Aorta (tissue), 5 donors: ENCODE data around the gene PRKCE. TPM values are rescaled to one million over a fixed set of nuclear protein-coding genes. Genes with fewer than 3 reads are reported as not detected.

Experiments
- ATAC-seq: fragments of 200-7000 bp; cut with Tn5 transposase; one replicate; pipeline ENCODE4 v1.9.1; 2022; ENCODE audit warnings: moderate library complexity; ENCODE audit not compliant: low FRiP score
- DNase-seq, 2 donors: peaks; one replicate each; pipeline ENCODE4 v3.0.0-alpha.2; 2020
- H3K27ac ChIP-seq, 2 donors: one replicate each; pipeline ENCODE4 v1.5.1; 2013; ENCODE audit warnings: low read length in 2 of 2, mild to moderate bottlenecking in 2 of 2, moderate library complexity in 2 of 2, control low read depth in 1 of 2, inconsistent platforms in 1 of 2, low read depth in 1 of 2
- H3K27me3 ChIP-seq, 2 donors: one replicate each; pipeline ENCODE4 v1.6.1; 2013; ENCODE audit warnings: control low read depth in 1 of 2, low read length in 1 of 2, mild to moderate bottlenecking in 1 of 2, moderate library complexity in 1 of 2; ENCODE audit not compliant: insufficient read depth in 2 of 2, control insufficient read depth in 1 of 2
- H3K36me3 ChIP-seq, 2 donors: one replicate each; pipeline ENCODE4 v1.6.1; 2013; ENCODE audit warnings: control low read depth in 1 of 2, low read length in 1 of 2, mild to moderate bottlenecking in 1 of 2; ENCODE audit not compliant: insufficient read depth in 2 of 2, control insufficient read depth in 1 of 2
- H3K4me1 ChIP-seq, 2 donors: one replicate each; pipeline ENCODE4 v1.6.1; 2013; ENCODE audit warnings: low read length in 2 of 2, control low read depth in 1 of 2, mild to moderate bottlenecking in 1 of 2, moderate library complexity in 1 of 2; ENCODE audit not compliant: insufficient read depth in 2 of 2, control insufficient read depth in 1 of 2
- H3K4me3 ChIP-seq, 2 donors: one replicate each; pipeline ENCODE4 v1.5.1; 2013; ENCODE audit warnings: low read length in 2 of 2, control low read depth in 1 of 2, mild to moderate bottlenecking in 1 of 2
- H3K9me3 ChIP-seq: one replicate; pipeline ENCODE4 v1.6.1; 2013; ENCODE audit warnings: mild to moderate bottlenecking, low read length; ENCODE audit not compliant: control insufficient read depth
- WGBS, 2 donors: extraction: QIAGEN DNeasy Blood & Tissue Kit; methylation state at CpG; one replicate each; pipeline ENCODE4 v1.1.7; 2013; 5-methylcytosine and 5-hydroxymethylcytosine counted together
- intact Hi-C, 2 donors: fragments of 100-400 bp; cut with DNase I; formaldehyde crosslinking; loops; one replicate each; pipeline versions ENCODE4 v1.14.2 to v1.15.0; 2022
- polyA plus RNA-seq, 2 donors: library from polyadenylated mRNA; stranded (reverse); fragments of 200-250 nt; gene quantifications; one replicate each; pipeline ENCODE4 v1.2.3, GENCODE V29; 2013
- total RNA-seq, 2 donors: library from RNA; stranded (reverse); fragmentation: NEBNext Ultra II Directional; extraction: Animal tissue kit (Norgen Biotek cat#: 25700); gene quantifications; one replicate each; pipeline ENCODE4 v1.2.1, GENCODE V29; 2021
- donor health status: healthy with polysubstance abuse.
- donor health status: Bipolar disorder and iron deficiency.
- donor health status: DM: no; HTN: no; CAD: no.
- donor health status: DM: no; HTN: no; CAD: no.
- donor health status: DM: yes; HTN: yes; CAD: no.

The PRKCE gene
- total and polyA plus RNA-seq, 4 donors = 1.5 to 23.8 (median 11.2) TPM

GRCh38 chr2:45670646-45671045 is 19.2 kb downstream of the PRKCE start:
- intact Hi-C loops = no loop called here
- Histone ChIP-seq H3K9me3 (no peaks in the 10 kb centered on the region), H3K36me3 (no peaks in the 10 kb centered on the region), H3K27ac (no peak overlapping the region), H3K4me1 (peaks cover 5 to 12% of the 10 kb centered on the region in 2 donors), H3K27me3 (no peaks in the 10 kb centered on the region), H3K4me3 (no peak overlapping the region)
- DNase-seq = no peak
- no peak for ATAC-seq
- 92 to 93% methylated on average over 4 of the region's 4 CpGs for whole genome bisulfite sequencing, 2 donors

DNA sequence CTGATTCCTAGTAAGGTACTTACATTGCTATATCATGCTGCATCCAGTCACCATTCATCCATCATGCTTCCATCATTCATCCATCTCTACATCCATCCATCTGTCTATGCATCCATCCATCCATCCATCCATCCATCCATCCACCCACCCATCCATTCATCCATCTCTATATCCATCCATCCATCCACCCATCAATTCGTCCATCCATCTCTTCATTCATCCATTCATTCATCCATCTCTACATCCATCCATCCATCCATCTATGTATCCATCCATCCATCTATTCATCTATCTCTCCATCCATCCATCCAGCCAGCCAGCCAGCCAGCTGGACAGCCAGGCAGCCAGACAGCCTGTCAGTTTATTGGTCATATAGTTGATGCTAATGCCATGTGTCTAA is 20.7 kb downstream of the PRKCE start:
- Histone ChIP-seq H3K27ac (no peak overlapping the region), H3K9me3 (no peaks in the 10 kb centered on the region), H3K4me3 (no peak overlapping the region), H3K36me3 (no peaks in the 10 kb centered on the region), H3K27me3 (no peaks in the 10 kb centered on the region), H3K4me1 (peaks cover 5 to 12% of the 10 kb centered on the region in 2 donors)
- intact Hi-C loops = no loop called here
- ATAC-seq (no peak), DNase-seq (no peak)
- WGBS, 2 donors = 99 to 100% methylated on average over 1 of the region's 1 CpG

DNA sequence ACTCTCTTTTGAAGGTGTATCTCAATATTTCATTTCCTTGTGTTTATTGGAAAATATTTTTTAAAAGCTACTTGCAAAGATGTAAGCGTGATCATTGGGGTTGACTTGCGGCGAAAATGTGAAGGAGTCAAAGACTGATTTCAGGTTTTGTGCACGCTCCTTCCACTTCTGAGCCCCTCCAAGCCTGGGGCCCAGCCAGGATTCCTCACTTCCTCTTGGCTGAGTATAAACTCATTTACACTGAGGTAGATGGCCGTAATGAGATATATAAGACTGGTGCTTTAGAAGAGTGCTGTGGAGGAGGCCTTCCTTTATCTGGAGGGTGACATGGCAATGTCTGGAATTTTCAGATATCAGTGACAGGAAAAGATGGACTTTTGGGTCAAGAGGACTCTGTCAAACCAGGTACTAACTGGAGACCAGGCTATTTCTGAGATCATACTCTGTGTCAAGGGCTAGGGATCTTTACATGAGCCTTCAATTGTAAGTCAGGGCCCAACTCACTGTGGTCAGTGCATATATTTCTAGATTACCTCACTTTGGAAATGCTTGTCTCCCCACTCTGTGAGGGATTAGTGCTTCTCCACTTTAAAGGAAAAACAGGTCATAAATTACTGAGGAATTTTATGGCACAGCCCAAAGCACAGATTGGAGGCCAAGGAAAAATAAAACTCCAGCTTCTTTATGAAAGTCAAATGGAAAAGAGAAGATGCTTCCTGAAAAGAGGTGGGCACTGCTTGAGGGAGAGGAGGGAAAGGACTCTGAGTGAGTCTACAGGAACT is 22.8 kb downstream of the PRKCE start:
- H3K4me1 ChIP-seq = peaks cover 5 to 12% of the 10 kb centered on the region in 2 donors
- no peaks in the 10 kb centered on the region for H3K36me3 ChIP-seq
- no peak overlapping the region for H3K27ac ChIP-seq
- ATAC-seq (no peak), DNase-seq (no peak)
- H3K9me3 ChIP-seq = no peaks in the 10 kb centered on the region
- intact Hi-C loops = no loop called here
- WGBS, 2 donors = 98% methylated on average over 5 of the region's 5 CpGs
- no peaks in the 10 kb centered on the region for H3K27me3 ChIP-seq
- no peak overlapping the region for H3K4me3 ChIP-seq

GRCh38 chr2:45675263-45675812 is 23.9 kb downstream of the PRKCE start:
- ATAC-seq = peak; percentile 22
- WGBS, 2 donors = 36 to 42% methylated on average over 5 of the region's 5 CpGs
- peaks cover 5 to 12% of the 10 kb centered on the region in 2 donors for H3K4me1 ChIP-seq

DNA sequence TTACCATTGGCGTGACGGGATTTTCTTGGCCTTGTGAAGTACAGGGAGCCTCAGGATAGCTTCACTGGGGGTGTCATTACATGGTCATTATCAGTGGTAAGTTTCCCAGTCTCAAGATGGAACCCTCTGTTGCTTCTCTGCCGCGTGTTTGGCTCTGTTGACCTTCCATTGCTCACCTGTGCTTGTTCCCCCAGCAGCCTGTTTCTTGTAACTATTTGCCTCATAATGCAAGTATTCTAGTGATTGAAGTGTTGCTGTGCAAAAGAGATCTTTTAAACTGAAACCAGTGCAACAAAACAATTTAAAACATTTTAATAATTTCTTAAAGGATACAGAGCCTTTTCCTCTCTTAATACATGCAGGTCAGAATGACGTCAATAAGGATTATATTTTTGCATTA is 24.6 kb downstream of the PRKCE start:
- Histone ChIP-seq H3K36me3 (no peaks in the 10 kb centered on the region), H3K27me3 (no peaks in the 10 kb centered on the region), H3K4me3 (no peak overlapping the region), H3K4me1 (peaks cover 5 to 12% of the 10 kb centered on the region in 2 donors), H3K27ac (no peak overlapping the region), H3K9me3 (no peaks in the 10 kb centered on the region)
- ATAC-seq (no peak), DNase-seq (no peak)
- WGBS, 2 donors = 97% methylated on average over 5 of the region's 5 CpGs
- intact Hi-C loops = no loop called here

More at GRCh38 chr2:45675263-45675812, 23.9 kb downstream of the PRKCE start:
- no peaks in the 10 kb centered on the region for H3K27me3 ChIP-seq
- H3K4me3 ChIP-seq = no peak overlapping the region
- intact Hi-C loops = no loop called here
- no peaks in the 10 kb centered on the region for H3K9me3 ChIP-seq
- H3K27ac ChIP-seq = no peak overlapping the region
- H3K36me3 ChIP-seq = no peaks in the 10 kb centered on the region
- DNase-seq = no peak

DNA sequence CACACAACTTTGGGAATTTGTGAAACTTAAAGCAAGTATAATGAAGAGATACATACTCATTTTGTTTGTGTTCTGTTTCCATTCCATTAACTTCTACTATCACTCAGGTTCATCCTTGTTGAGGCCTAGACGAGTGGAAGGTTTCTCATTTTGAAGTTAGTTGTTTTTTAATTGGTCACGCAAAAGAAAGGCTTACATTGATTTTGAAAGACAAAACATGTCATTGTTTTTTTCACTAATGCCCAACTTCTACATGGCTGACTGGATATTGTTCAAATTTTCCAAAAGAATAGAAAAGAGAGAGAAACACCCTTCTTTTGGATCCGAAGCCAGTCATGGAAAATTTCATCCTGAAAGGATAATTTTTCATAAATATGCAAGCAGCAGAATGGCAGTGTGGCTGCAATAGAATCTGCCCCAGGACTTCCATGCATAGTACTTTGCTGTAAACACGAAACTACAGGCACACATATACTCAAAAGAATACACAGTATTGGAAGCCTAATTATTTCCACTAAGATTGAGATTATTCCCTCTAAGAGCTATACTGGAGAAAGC is 27.4 kb downstream of the PRKCE start:
- Histone ChIP-seq H3K9me3 (no peaks in the 10 kb centered on the region), H3K36me3 (no peaks in the 10 kb centered on the region), H3K4me3 (no peak overlapping the region), H3K4me1 (peaks cover 11 to 16% of the 10 kb centered on the region in 2 donors), H3K27me3 (no peaks in the 10 kb centered on the region), H3K27ac (no peak overlapping the region)
- intact Hi-C loops = no loop called here
- 97% methylated on average over 4 of the region's 4 CpGs for WGBS, 2 donors
- DNase-seq = no peak
- no peak for ATAC-seq

- 73 to 77% methylated on average over 6 of the region's 6 CpGs for WGBS, 2 donors
- H3K4me3 ChIP-seq = no peak overlapping the region
- DNase-seq (no peak), ATAC-seq (no peak)
- H3K9me3 ChIP-seq = no peaks in the 10 kb centered on the region
- no peaks in the 10 kb centered on the region for H3K27me3 ChIP-seq
- H3K36me3 ChIP-seq = no peaks in the 10 kb centered on the region
- no peak overlapping the region for H3K27ac ChIP-seq
- intact Hi-C loops = no loop called here
- peaks cover 4 to 5% of the 10 kb centered on the region in 2 donors for H3K4me1 ChIP-seq
Observed at GRCh38 chr2:45680351-45680967, 29.0 kb downstream of the PRKCE start.

DNA sequence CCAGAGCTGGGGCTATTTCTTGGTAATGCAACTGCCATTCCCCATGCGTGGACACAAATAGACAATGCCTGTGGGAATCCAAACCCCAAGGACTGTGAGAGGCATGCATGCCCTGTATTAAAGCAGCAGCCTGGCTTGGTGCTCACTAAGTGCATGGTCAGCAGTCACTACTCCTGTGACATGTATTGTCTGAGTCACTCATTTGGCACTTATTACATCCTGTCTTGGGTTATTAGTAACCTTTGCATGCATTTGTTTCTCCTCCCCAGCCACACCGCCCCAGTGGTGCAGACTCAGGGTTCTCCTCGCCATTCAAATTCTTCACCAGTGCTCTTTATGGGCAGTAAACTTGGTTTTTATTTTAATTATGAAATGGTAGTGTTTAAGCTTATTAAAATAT is 30.2 kb downstream of the PRKCE start:
- DNase-seq (peak in 1 of 2 donors; percentile 50), ATAC-seq (no peak)
- WGBS, 2 donors = 73 to 80% methylated on average over 3 of the region's 3 CpGs
- peaks cover 4 to 5% of the 10 kb centered on the region in 2 donors for H3K4me1 ChIP-seq
- H3K27ac ChIP-seq = no peak overlapping the region
- H3K9me3 ChIP-seq = no peaks in the 10 kb centered on the region
- intact Hi-C loops = no loop called here
- no peaks in the 10 kb centered on the region for H3K36me3 ChIP-seq
- no peaks in the 10 kb centered on the region for H3K27me3 ChIP-seq
- H3K4me3 ChIP-seq = no peak overlapping the region
